HepG2 (cell line): ENCODE measurements around the gene PLS1. TPM values are rescaled to one million over a fixed set of nuclear protein-coding genes. Genes with fewer than 3 reads are reported as not detected.

ENCODE experiments used
- CBX1 ChIP-seq: IDR thresholded peaks from one replicate; pipeline ENCODE4 v1.6.1; 2016; ENCODE audit warnings: antibody characterized with exemption, low read depth
- CENPT ChIP-seq: sonication (generic); formaldehyde crosslinking; IDR thresholded peaks from 2 replicates; pipeline ENCODE4 v1.8.0; 2022; ENCODE audit warnings: low read depth, mild to moderate bottlenecking, moderate library complexity, missing genetic modification reagents
- GABPA ChIP-seq, 2 experiments: IDR thresholded peaks; 2 replicates each; pipeline ENCODE4 v1.6.1; 2011 to 2016; ENCODE audit warnings: low read depth in 2 of 2, low read length in 1 of 2, missing biosample characterization in 1 of 2, missing genetic modification characterization in 1 of 2
- HOXA3 ChIP-seq: sonication (generic); formaldehyde crosslinking; IDR thresholded peaks from 2 replicates; pipeline ENCODE4 v1.5.0; 2020; ENCODE audit warnings: missing genetic modification reagents
- KAT7 ChIP-seq: IDR thresholded peaks from 2 replicates; pipeline ENCODE4 v1.6.1; 2018; ENCODE audit warnings: borderline replicate concordance, missing compliant biosample characterization
- MED13 ChIP-seq: sonication (generic); formaldehyde crosslinking; IDR thresholded peaks from 2 replicates; pipeline ENCODE4 v1.5.0; 2020; ENCODE audit warnings: missing genetic modification reagents
- MTF1 ChIP-seq: sonication (generic); formaldehyde crosslinking; IDR thresholded peaks from 2 replicates; pipeline ENCODE4 v1.5.0; 2020; ENCODE audit warnings: missing genetic modification reagents
- PAX8 ChIP-seq: sonication (generic); formaldehyde crosslinking; IDR thresholded peaks from 2 replicates; pipeline ENCODE4 v1.8.0; 2022; ENCODE audit warnings: mild to moderate bottlenecking, missing genetic modification reagents, borderline replicate concordance
- SAFB2 ChIP-seq: sonication (generic); formaldehyde crosslinking; IDR thresholded peaks from 2 replicates; pipeline ENCODE4 v1.5.1; 2020; ENCODE audit warnings: missing genetic modification reagents, low read depth, mild to moderate bottlenecking, borderline replicate concordance
- ZBTB3 ChIP-seq: sonication (generic); formaldehyde crosslinking; IDR thresholded peaks from 2 replicates; pipeline ENCODE4 v1.4.0; 2020; ENCODE audit warnings: low read depth, mild to moderate bottlenecking, moderate library complexity, missing genetic modification reagents, borderline replicate concordance
- ZFP1 ChIP-seq: IDR thresholded peaks from 2 replicates; pipeline ENCODE4 v1.6.1; 2016
- ZFP36L2 ChIP-seq: sonication (generic); formaldehyde crosslinking; IDR thresholded peaks from 2 replicates; pipeline ENCODE4 v1.4.0; 2020; ENCODE audit warnings: missing genetic modification reagents
- ZNF160 ChIP-seq: sonication (generic); formaldehyde crosslinking; IDR thresholded peaks from 2 replicates; pipeline ENCODE4 v1.8.0; 2022; ENCODE audit warnings: mild to moderate bottlenecking, inconsistent platforms, missing genetic modification reagents
- ZNF296 ChIP-seq: sonication (generic); formaldehyde crosslinking; conservative IDR thresholded peaks from 2 replicates; pipeline ENCODE4 v1.5.0; 2020; ENCODE audit warnings: mild to moderate bottlenecking, missing genetic modification reagents
- ZNF33B ChIP-seq: sonication (generic); formaldehyde crosslinking; IDR thresholded peaks from 2 replicates; pipeline ENCODE4 v1.5.1; 2020; ENCODE audit warnings: mild to moderate bottlenecking, missing genetic modification reagents
- ZNF567 ChIP-seq: sonication (generic); formaldehyde crosslinking; IDR thresholded peaks from 2 replicates; pipeline ENCODE4 v1.8.1; 2023; ENCODE audit warnings: mild to moderate bottlenecking, missing genetic modification reagents, borderline replicate concordance
- ZSCAN31 ChIP-seq: sonication (generic); formaldehyde crosslinking; IDR thresholded peaks from 2 replicates; pipeline ENCODE4 v1.5.0; 2020; ENCODE audit warnings: low read depth, mild to moderate bottlenecking, missing genetic modification reagents
- polyA plus RNA-seq, 8 experiments: library from polyadenylated mRNA; depleted of rRNA in 3 of 8; stranded (reverse) in 7 of 8; unstranded in 1 of 8; fragments of >200 nt; fragmentation: Illumina TruSeq in 4 of 8; extraction: Trizol in 4 of 8; gene quantifications; 2 replicates each; pipeline versions ENCODE4 v1.2.1 to v1.2.3, GENCODE V29; 2011 to 2016; ENCODE audit warnings: low read depth in 4 of 8, missing spikeins in 1 of 8, mixed read lengths in 1 of 8; ENCODE audit not compliant: insufficient read depth in 1 of 8
- total RNA-seq, 5 experiments: library from RNA; depleted of rRNA; stranded (reverse); fragments of >200 nt; fragmentation: Illumina TruSeq; extraction: Trizol; gene quantifications; 2 replicates each; pipeline ENCODE4 v1.2.3, GENCODE V29; 2016; ENCODE audit warnings: low read depth in 1 of 5
- TF ChIP-seq, protein P1 (sequence below): sonication (generic); formaldehyde crosslinking; IDR thresholded peaks from 2 replicates; pipeline ENCODE4 v1.5.1; 2020; ENCODE audit warnings: mild to moderate bottlenecking, missing genetic modification reagents, moderate library complexity
- TF ChIP-seq, protein P2 (sequence below): sonication (generic); formaldehyde crosslinking; IDR thresholded peaks from 2 replicates; pipeline ENCODE4 v1.4.0; 2020; ENCODE audit warnings: missing genetic modification reagents, borderline replicate concordance
- TF ChIP-seq, protein P3 (sequence below): sonication (generic); formaldehyde crosslinking; IDR thresholded peaks from 2 replicates; pipeline ENCODE4 v1.8.0; 2023; ENCODE audit warnings: mild to moderate bottlenecking, missing genetic modification reagents

The PLS1 gene
- total and polyA plus RNA-seq, 2 of the 13 experiments (the other 11 are each of a cell fraction or from before 2014, with no cell fraction given), result 11.2 to 21.1 TPM

DNA sequence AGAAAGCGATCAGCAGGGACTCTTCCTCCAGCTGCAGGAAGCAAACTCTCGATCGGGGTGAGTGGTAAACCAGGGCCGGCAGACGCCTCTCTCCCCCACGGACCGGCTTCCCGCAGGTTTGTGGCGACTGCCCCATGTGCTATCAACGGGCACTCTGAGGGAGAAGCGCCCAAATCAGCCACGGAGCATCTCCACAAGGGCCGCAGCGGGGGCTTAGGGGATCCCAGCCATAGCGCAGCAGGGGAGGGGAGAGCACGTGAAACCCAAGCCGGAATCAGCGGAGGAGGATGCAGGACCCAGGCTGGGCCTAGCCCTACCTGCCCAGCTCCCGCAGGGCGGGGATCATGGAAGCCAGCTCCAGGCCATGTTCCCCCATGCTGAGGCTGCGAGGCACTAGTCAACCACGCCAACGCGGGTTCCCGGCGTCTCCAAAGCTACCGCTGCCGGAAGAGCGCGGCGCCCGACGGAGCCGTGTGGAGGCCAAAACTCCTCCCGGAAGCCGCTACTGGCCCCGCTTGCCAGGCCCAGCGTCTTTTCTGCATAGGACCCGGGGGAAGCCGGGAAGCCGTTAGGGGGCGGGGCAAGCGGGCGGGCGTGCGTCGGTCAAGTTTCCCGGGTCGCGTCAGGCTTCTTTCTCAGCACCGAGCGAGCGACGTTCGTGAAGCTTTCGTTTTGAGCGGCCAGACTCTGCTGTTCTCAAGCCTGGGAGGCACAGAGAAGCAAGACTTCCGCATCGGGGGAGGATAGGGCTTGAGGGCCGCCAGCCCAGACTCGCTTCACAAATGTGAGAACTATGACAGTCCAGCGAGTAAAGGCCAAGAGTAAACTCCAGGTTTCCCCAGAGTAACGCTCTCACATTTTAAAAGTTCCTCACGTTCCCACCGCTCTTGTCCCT lies 17.6 kb upstream of the PLS1 start, which contains the start of gene ATR (continued):
- TF ChIP-seq, protein P1, sequence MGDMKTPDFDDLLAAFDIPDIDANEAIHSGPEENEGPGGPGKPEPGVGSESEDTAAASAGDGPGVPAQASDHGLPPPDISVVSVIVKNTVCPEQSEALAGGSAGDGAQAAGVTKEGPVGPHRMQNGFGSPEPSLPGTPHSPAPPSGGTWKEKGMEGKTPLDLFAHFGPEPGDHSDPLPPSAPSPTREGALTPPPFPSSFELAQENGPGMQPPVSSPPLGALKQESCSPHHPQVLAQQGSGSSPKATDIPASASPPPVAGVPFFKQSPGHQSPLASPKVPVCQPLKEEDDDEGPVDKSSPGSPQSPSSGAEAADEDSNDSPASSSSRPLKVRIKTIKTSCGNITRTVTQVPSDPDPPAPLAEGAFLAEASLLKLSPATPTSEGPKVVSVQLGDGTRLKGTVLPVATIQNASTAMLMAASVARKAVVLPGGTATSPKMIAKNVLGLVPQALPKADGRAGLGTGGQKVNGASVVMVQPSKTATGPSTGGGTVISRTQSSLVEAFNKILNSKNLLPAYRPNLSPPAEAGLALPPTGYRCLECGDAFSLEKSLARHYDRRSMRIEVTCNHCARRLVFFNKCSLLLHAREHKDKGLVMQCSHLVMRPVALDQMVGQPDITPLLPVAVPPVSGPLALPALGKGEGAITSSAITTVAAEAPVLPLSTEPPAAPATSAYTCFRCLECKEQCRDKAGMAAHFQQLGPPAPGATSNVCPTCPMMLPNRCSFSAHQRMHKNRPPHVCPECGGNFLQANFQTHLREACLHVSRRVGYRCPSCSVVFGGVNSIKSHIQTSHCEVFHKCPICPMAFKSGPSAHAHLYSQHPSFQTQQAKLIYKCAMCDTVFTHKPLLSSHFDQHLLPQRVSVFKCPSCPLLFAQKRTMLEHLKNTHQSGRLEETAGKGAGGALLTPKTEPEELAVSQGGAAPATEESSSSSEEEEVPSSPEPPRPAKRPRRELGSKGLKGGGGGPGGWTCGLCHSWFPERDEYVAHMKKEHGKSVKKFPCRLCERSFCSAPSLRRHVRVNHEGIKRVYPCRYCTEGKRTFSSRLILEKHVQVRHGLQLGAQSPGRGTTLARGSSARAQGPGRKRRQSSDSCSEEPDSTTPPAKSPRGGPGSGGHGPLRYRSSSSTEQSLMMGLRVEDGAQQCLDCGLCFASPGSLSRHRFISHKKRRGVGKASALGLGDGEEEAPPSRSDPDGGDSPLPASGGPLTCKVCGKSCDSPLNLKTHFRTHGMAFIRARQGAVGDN (CRISPR knock-in tag), result peak; percentile 99
- TF ChIP-seq SAFB2 (CRISPR knock-in tag) (peak; percentile 48; the same call in 1 of the 2 replicates), PAX8 (CRISPR knock-in tag) (no peak), MTF1 (CRISPR knock-in tag) (peak; percentile 86), CBX1 (no peak), ZFP1 (CRISPR knock-in tag) (peak; percentile 96), ZBTB3 (CRISPR knock-in tag) (0 out of 2 replicates have a peak, but pooled peaks have one; percentile 58), GABPA (IDR thresholded peaks at IDR 0.05; ENCODE audit: low read depth, low read length) (peak; percentile 60), GABPA (CRISPR knock-in tag; IDR thresholded peaks at IDR 0.05; ENCODE audit: low read depth) (peak; percentile 93), KAT7 (CRISPR knock-in tag) (peak; percentile 99), HOXA3 (CRISPR knock-in tag) (peak; percentile 91), ZFP36L2 (no peak), ZNF160 (CRISPR knock-in tag) (peak; percentile 94), ZNF33B (CRISPR knock-in tag) (0 out of 2 replicates have a peak, but pooled peaks have one; percentile 78), ZNF567 (CRISPR knock-in tag) (no peak; the same call in 1 of the 2 replicates), ZSCAN31 (CRISPR knock-in tag) (peak; percentile 97), MED13 (CRISPR knock-in tag) (peak; percentile 85; the same call in 1 of the 2 replicates), ZNF296 (CRISPR knock-in tag) (no peak), CENPT (CRISPR knock-in tag) (no peak)
- TF ChIP-seq, protein P2, sequence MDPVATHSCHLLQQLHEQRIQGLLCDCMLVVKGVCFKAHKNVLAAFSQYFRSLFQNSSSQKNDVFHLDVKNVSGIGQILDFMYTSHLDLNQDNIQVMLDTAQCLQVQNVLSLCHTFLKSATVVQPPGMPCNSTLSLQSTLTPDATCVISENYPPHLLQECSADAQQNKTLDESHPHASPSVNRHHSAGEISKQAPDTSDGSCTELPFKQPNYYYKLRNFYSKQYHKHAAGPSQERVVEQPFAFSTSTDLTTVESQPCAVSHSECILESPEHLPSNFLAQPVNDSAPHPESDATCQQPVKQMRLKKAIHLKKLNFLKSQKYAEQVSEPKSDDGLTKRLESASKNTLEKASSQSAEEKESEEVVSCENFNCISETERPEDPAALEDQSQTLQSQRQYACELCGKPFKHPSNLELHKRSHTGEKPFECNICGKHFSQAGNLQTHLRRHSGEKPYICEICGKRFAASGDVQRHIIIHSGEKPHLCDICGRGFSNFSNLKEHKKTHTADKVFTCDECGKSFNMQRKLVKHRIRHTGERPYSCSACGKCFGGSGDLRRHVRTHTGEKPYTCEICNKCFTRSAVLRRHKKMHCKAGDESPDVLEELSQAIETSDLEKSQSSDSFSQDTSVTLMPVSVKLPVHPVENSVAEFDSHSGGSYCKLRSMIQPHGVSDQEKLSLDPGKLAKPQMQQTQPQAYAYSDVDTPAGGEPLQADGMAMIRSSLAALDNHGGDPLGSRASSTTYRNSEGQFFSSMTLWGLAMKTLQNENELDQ (CRISPR knock-in tag), result no peak
- TF ChIP-seq, protein P3, sequence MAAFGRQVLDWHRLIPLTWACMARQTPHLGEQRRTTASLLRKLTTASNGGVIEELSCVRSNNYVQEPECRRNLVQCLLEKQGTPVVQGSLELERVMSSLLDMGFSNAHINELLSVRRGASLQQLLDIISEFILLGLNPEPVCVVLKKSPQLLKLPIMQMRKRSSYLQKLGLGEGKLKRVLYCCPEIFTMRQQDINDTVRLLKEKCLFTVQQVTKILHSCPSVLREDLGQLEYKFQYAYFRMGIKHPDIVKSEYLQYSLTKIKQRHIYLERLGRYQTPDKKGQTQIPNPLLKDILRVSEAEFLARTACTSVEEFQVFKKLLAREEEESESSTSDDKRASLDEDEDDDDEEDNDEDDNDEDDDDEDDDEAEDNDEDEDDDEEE (CRISPR knock-in tag), result peak; percentile 93
